GM10266 (cell line): Measurements from ENCODE around the gene GRAMD4.

Experiments
- DNase-seq: peaks from one replicate; pipeline ENCODE4 v3.0.0; 2012; ENCODE audit errors: extremely low spot score
- TF ChIP-seq, protein P1 (sequence below): IDR thresholded peaks from 2 replicates; pipeline ENCODE4 v1.5.1; 2012; ENCODE audit warnings: mild to moderate bottlenecking, low read depth; ENCODE audit not compliant: control insufficient read depth, insufficient read depth; ENCODE audit errors: missing control alignments

The GRAMD4 gene

DNA sequence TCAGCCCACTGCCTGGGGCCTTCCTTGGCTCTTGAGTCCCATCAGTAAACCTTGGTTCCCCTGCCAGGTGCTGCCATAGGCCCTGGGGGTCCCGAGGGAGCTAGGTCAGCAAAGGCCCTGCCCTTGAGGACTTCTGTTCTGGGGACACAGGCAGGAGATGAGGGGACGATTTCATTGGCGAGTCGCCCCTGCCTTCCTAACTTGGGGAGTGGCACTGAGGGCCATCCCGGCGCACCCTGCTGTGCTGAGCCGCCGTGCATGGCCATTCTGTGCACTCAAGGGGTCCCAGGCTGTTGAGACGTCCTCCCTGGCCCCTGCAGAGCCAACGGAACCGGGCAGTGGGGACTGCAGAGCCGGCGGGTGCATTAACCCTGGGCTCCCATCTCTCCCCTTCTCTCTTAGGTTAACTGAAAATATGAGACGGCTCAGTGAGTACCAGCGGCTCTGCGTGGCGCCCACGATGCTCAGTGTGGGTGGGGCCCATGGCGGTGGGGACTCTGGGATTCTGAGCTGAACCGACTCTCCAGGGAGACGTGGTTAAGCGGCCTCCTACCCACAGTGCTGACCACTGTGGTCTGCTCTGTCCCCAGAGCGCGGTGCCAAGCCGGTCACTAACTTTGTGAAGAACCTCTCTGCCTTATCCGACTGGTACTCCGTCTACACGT lies 43.4 kb downstream of the GRAMD4 start:
- TF ChIP-seq, protein P1, sequence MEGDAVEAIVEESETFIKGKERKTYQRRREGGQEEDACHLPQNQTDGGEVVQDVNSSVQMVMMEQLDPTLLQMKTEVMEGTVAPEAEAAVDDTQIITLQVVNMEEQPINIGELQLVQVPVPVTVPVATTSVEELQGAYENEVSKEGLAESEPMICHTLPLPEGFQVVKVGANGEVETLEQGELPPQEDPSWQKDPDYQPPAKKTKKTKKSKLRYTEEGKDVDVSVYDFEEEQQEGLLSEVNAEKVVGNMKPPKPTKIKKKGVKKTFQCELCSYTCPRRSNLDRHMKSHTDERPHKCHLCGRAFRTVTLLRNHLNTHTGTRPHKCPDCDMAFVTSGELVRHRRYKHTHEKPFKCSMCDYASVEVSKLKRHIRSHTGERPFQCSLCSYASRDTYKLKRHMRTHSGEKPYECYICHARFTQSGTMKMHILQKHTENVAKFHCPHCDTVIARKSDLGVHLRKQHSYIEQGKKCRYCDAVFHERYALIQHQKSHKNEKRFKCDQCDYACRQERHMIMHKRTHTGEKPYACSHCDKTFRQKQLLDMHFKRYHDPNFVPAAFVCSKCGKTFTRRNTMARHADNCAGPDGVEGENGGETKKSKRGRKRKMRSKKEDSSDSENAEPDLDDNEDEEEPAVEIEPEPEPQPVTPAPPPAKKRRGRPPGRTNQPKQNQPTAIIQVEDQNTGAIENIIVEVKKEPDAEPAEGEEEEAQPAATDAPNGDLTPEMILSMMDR: no peak
- DNase-seq: no peak

DNA sequence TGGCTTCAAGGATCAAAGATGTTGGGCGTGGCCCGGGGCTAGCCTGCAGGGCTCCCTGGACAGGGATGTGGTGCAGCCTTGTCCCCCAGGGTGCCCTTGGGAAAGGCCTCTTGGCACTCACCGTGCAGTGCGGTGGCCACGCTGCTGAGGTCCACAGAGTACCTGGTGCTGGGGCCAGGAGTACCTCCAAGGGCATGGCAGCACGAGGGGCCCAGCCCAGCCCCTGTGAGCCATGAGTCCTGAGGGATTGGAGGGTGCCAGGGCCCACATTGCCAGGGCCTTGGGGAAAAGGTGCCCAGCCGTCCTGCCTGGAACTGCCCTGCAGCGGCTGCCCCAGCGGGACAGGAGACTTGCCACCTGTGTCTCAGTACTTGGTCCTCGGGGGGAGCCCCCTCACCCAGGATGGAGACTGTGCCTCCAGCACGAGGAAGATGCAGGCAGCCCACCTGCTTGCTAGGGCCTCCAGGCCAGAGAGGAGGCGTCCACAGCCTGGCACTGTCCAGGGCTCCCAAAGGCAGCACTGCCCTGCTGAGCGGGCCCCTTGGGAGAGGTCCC lies 44.2 kb downstream of the GRAMD4 start:
- no peak for DNase-seq
- TF ChIP-seq, protein P1: no peak

DNA sequence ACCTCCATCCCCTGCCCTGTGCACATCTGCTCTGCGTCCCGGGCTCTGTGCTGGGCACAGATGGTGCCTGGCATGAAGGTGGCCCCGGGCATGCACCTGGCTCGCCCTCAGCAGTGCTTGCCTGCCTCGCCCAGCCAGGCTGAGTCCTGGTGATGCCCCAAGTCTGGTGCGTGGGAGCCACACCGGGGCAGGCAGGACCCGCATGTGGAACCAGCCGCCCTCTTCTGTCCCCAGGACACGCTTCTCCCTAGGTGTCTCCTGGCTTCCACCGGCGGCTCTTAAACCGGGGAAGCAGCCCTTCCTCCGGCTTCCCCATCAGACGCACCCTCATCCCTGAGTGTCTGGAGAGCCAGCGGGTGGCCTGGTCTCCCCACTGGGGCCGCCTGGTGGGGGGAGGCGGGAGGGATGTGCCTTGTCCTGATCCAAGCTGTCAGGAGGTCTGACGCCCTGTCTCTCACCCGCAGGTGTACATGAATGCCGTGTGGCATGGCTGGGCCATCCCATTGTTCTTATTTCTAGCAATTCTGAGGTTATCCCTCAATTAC lies 45.0 kb downstream of the GRAMD4 start:
- DNase-seq: no peak
- TF ChIP-seq, protein P1: no peak

DNA sequence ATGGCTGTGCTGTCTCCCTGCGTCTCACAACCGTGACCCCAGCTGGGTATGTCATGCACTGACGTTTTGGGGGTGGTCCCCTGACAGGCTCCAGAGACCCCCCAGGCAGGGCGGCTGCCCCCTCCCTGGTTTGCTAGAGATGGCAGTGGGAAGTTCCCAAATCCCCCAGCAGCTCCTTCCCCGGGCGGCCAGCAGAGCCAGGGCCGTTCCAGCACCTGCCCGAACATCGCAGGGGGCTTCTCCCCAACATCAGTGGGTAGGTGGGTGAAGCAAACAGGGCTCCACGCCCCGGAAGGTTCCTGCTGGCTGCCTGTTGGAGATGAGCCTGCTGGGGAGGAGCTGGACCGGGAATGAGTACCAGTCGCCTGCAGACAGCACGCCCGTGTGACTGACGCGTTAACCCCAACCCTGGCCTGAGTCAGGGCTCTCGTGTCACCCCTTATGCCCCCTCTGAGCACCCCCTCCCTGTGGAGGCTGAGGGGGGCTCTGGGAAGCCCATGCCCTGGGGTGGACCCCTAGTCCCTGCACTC lies 45.6 kb downstream of the GRAMD4 start:
- TF ChIP-seq, protein P1: no peak
- DNase-seq: no peak

DNA sequence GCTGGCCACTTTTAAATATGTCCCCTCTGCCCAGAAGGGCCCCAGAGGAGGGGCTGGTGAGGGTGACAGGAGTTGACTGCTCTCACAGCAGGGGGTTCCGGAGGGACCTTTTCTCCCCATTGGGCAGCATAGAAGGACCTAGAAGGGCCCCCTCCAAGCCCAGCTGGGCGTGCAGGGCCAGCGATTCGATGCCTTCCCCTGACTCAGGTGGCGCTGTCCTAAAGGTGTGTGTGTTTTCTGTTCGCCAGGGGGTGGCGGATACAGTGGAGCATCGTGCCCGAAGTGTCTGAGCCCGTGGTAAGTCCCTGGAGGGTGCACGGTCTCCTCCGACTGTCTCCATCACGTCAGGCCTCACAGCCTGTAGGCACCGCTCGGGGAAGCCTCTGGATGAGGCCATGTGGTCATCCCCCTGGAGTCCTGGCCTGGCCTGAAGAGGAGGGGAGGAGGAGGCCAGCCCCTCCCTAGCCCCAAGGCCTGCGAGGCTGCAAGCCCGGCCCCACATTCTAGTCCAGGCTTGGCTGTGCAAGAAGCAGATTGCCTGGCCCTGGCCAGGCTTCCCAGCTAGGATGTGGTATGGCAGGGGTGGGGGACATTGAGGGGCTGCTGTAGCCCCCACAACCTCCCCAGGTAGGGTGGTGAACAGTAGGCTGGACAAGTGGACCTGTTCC lies 46.5 kb downstream of the GRAMD4 start:
- TF ChIP-seq, protein P1: no peak

DNA sequence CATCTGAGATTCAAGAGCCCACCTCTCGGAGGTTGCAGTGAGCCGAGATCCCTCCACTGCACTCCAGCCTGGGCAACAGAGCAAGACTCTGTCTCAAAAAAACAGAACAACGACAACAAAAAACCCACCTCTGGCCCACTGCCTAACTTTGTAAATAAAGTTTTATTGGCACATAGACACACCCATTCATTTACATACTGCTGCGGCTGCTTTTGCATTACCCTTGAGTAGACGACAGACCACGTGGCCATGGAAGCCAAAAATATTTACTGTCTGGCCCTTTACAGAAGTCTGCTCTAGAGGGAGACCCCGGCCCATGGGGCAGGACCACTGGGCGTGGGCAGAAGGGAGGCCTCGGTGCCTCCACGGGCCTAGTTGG lies 47.0 kb downstream of the GRAMD4 start:
- TF ChIP-seq, protein P1: no peak
- no peak for DNase-seq

More for the DNA sequence above, 46.5 kb downstream of the GRAMD4 start:
- DNase-seq: no peak

DNA sequence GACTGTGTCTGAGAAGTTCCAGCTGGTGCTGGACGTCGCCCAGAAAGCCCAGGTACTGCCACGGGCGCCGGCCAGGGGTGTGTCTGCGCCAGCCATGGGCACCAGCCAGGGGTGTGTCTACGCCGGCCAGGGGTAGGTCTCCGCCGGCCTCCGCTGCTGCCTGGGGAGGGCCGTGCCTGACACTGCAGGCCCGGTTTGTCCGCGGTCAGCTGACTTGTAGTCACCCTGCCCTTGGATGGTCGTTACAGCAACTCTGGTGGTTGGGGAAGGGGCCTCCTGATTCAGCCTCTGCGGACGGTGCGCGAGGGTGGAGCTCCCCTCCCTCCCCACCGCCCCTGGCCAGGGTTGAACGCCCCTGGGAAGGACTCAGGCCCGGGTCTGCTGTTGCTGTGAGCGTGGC lies 47.9 kb downstream of the GRAMD4 start:
- TF ChIP-seq, protein P1: no peak
- DNase-seq: no peak
